Stomach smooth muscle (tissue), 2 donors: ENCODE results near the gene COL16A1.

ENCODE experiments used
- H3K27ac ChIP-seq: one replicate; pipeline ENCODE4 v1.7.0; 2013; ENCODE audit warnings: mild to moderate bottlenecking, low read length, inconsistent platforms
- H3K27me3 ChIP-seq, 2 donors: one replicate each; pipeline ENCODE4 v1.7.0; 2013; ENCODE audit warnings: low read length in 2 of 2; ENCODE audit not compliant: insufficient read depth in 2 of 2, control insufficient read depth in 1 of 2
- H3K36me3 ChIP-seq, 2 donors: one replicate each; pipeline ENCODE4 v1.7.0; 2013; ENCODE audit warnings: low read length in 2 of 2; ENCODE audit not compliant: control insufficient read depth in 2 of 2, insufficient read depth in 2 of 2
- H3K4me1 ChIP-seq: one replicate; pipeline ENCODE4 v1.7.0; 2013; ENCODE audit warnings: low read length; ENCODE audit not compliant: control insufficient read depth, insufficient read depth
- H3K4me3 ChIP-seq, 2 donors: one replicate each; pipeline ENCODE4 v1.7.0; 2013; ENCODE audit warnings: low read length in 2 of 2
- H3K9ac ChIP-seq, 2 donors: one replicate each; pipeline ENCODE4 v1.7.0; 2013; ENCODE audit warnings: low read length in 2 of 2, mild to moderate bottlenecking in 1 of 2
- H3K9me3 ChIP-seq, 2 donors: one replicate each; pipeline ENCODE4 v1.7.0; 2013; ENCODE audit warnings: low read length in 2 of 2; ENCODE audit not compliant: control insufficient read depth in 2 of 2
- donor health status: healthy.
- donor health status: Pancreatic carcinoma.

COL16A1 gene

DNA sequence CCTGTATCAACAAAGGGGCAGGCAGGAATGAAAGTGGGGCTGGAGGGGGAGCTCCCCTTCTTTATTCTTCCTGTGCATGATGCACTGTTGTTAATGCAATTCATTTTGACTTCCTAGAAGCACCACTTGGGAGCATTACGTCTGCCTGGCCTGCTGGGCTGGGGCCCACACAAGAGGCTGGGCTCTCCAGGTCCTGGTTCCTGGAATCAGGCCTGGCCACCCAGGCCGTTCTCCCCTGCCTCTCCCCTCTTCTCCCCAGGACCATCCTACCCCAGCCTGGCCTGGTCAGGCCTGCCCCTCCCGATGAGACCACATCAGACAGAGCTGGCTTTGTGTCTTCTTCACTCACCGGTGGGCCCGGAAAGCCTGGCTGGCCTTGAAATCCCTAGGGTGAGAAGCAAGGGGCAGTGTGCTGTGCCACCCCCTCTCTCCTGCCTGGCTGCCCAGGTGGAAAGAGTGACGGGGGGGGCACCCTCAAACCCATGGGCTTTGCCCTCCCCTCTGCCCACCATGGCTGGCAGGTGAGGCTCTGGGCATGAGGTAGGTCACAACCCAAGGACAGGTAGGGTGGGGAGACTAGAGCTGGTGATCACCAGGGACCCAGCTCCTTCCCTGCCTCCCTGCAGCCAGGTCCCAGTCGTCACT is 38.5 kb downstream of the COL16A1 start:
- Histone ChIP-seq H3K9ac (no peak overlapping the region), H3K27ac (no peak overlapping the region), H3K27me3 (no peaks in the 10 kb centered on the region), H3K4me3 (no peak overlapping the region), H3K4me1 (peaks cover 53% of the 10 kb centered on the region), H3K9me3 (no peaks in the 10 kb centered on the region), H3K36me3 (peaks cover 3 to 15% of the 10 kb centered on the region in 2 donors)

- H3K36me3 ChIP-seq: peaks cover 7 to 17% of the 10 kb centered on the region in 2 donors
- no peak overlapping the region for H3K27ac ChIP-seq
- no peak overlapping the region for H3K4me3 ChIP-seq
- H3K4me1 ChIP-seq: peaks cover 44% of the 10 kb centered on the region
- no peaks in the 10 kb centered on the region for H3K27me3 ChIP-seq
- no peaks in the 10 kb centered on the region for H3K9me3 ChIP-seq
- H3K9ac ChIP-seq: no peak overlapping the region
Observed at GRCh38 chr1:31664528-31664927, 39.3 kb downstream of the COL16A1 start.

DNA sequence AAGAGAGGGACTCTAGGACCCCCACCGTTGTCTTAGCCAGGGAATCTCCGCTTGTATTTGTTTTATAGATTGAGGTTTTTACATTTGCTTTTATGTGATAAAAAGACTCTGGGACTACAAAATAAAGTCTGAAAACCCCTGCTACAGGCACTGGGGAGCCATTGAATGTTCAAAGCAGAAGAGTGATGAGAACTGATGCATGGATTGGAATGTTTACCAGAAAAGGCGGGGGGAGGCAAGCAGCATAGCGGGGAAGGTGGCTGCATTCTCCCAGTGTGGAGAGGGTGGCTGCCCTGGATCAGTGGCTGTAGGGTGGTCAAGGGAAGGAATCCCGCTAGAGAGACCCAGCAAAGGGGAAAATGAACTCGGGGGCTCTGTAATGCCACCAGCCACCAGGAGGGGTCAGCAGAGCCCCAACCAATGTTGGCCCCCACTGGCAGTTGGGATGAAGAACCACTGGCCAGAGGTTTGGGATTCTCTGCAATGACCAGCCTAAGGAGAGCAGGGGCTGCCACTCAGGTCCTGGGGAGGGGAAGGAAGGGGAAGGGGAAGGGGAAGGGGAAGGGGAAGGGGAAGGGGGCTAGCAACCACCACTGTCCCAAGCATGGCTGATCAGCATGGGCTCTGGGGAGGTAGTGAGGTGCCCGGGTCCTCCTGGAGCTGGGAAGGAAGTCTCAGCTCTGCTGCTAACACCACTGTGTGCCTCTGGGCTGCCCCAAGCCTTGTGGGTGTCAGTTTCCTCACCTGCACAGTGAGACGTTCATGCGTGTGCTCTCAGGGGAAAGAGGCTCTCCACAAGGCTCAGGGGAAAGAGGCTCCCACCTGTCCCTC is 40.0 kb downstream of the COL16A1 start:
- Histone ChIP-seq H3K27ac (no peak overlapping the region), H3K4me3 (no peak overlapping the region), H3K4me1 (peaks cover 38% of the 10 kb centered on the region), H3K36me3 (peaks cover 7 to 19% of the 10 kb centered on the region in 2 donors), H3K9me3 (no peaks in the 10 kb centered on the region), H3K27me3 (no peaks in the 10 kb centered on the region), H3K9ac (no peak overlapping the region)

DNA sequence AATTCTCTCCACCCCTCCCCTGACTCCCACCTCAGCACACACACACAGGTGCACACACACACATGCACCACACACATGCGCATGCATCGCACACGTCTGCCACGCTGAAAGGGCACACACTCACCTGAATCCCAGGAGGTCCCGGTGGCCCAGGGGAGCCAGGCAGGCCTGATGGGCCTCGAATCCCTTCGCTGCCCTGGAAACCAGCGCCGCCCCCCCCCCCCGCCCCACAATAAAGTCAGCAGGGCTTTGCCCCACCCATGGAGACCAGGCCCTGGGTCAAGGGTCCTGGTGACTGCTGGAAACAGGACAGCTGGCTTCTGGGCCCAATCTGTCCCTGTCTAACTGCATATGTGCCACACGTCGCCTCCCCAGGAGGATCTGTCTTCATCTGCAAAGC is 41.4 kb downstream of the COL16A1 start:
- Histone ChIP-seq H3K9ac (no peak overlapping the region), H3K9me3 (no peaks in the 10 kb centered on the region), H3K36me3 (peaks cover 17 to 27% of the 10 kb centered on the region in 2 donors), H3K27me3 (no peaks in the 10 kb centered on the region), H3K4me1 (peaks cover 28% of the 10 kb centered on the region), H3K4me3 (no peak overlapping the region), H3K27ac (no peak overlapping the region)

- no peak overlapping the region for H3K27ac ChIP-seq
- peaks cover 22% of the 10 kb centered on the region for H3K4me1 ChIP-seq
- peaks cover 17 to 29% of the 10 kb centered on the region in 2 donors for H3K36me3 ChIP-seq
Observed at GRCh38 chr1:31661856-31662255, 42.0 kb downstream of the COL16A1 start.

GRCh38 chr1:31660871-31661455 is 42.9 kb downstream of the COL16A1 start:
- no peak overlapping the region for H3K9ac ChIP-seq
- peaks cover 21 to 34% of the 10 kb centered on the region in 2 donors for H3K36me3 ChIP-seq

More at GRCh38 chr1:31661856-31662255, 42.0 kb downstream of the COL16A1 start:
- Histone ChIP-seq H3K9ac (no peak overlapping the region), H3K9me3 (no peaks in the 10 kb centered on the region), H3K27me3 (no peaks in the 10 kb centered on the region), H3K4me3 (no peak overlapping the region)

DNA sequence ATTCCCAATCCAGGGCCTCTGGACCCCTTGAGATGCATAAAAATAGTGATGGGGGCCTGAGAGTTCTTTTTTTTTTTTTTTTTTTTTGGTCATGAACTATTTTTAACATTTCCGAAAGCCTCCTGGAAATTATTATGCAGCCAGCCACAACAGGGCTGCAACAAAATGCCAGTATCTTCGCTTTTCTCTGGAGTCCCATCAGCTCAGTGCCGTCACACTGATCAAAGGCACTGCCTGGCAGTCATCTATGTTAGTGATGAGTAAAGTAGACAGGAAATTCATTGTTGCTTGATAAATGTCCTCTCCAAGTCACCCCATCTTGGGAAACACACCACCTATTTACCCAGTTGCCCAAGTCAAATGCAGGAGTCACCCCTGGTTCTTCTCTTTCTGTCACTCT is 43.9 kb downstream of the COL16A1 start:
- H3K9ac ChIP-seq: no peak overlapping the region
- H3K27ac ChIP-seq: no peak overlapping the region
- H3K9me3 ChIP-seq: no peaks in the 10 kb centered on the region
- H3K36me3 ChIP-seq: peaks cover 24 to 38% of the 10 kb centered on the region in 2 donors
- H3K4me3 ChIP-seq: no peak overlapping the region
- peaks cover 6% of the 10 kb centered on the region for H3K4me1 ChIP-seq
- H3K27me3 ChIP-seq: no peaks in the 10 kb centered on the region

More at GRCh38 chr1:31660871-31661455, 42.9 kb downstream of the COL16A1 start:
- peaks cover 13% of the 10 kb centered on the region for H3K4me1 ChIP-seq
- no peaks in the 10 kb centered on the region for H3K27me3 ChIP-seq
- no peak overlapping the region for H3K27ac ChIP-seq
- no peak overlapping the region for H3K4me3 ChIP-seq
- no peaks in the 10 kb centered on the region for H3K9me3 ChIP-seq

DNA sequence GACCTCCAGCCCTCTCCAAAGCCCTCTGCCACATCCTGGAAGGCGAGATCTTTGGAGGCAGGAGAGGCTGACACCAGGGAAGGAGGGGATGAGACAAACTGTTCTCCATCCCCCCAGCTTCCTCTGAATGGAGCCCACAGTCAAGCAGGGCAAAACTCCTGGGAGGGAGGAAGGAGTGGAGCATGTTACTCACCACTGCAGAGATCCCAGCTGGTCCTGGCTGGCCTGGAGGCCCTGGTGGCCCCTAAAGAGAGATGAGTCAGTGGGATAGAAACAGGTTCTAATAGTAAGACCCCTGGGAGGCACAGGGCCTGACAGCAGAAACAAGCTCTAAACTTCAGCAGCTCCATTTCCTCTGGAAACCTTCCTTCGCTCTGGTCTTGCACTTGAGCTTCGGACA is 45.1 kb downstream of the COL16A1 start:
- Histone ChIP-seq H3K4me1 (no peaks in the 10 kb centered on the region), H3K9ac (no peak overlapping the region), H3K36me3 (peaks cover 22 to 45% of the 10 kb centered on the region in 2 donors), H3K27me3 (no peaks in the 10 kb centered on the region), H3K9me3 (no peaks in the 10 kb centered on the region), H3K4me3 (no peak overlapping the region), H3K27ac (no peak overlapping the region)

DNA sequence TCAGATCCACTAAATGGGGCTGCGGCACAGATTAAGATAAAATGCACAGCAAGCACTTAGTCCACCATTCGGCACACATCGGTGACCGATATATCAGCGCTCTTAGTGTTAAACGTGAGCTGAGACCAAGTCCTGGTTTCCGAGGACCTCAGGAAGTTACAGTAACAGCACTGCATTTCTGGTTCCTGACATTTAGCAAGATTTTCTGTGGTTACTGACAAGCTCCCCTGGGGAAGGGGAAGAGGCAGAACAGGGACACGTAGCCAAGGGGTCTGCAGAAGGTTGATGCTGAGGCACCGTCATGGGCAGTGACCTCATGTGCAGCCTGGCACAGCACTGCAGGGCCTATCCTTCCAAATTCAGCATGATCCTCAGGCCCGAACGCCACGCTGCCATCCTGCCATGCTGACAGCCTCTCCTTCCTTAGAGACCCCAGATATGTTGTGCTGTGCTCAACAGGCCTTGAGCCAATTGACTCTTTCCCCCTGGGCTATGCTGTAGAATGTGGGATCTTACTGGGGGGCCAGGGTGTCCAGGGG is 45.8 kb downstream of the COL16A1 start:
- H3K4me1 ChIP-seq: no peaks in the 10 kb centered on the region
- no peaks in the 10 kb centered on the region for H3K9me3 ChIP-seq
- no peak overlapping the region for H3K27ac ChIP-seq
- no peak overlapping the region for H3K4me3 ChIP-seq
- H3K27me3 ChIP-seq: no peaks in the 10 kb centered on the region
- no peak overlapping the region for H3K9ac ChIP-seq
- H3K36me3 ChIP-seq: peaks cover 25 to 49% of the 10 kb centered on the region in 2 donors

GRCh38 chr1:31657020-31657804 is 46.6 kb downstream of the COL16A1 start:
- Histone ChIP-seq H3K27ac (no peak overlapping the region), H3K4me3 (no peak overlapping the region), H3K4me1 (no peaks in the 10 kb centered on the region), H3K27me3 (no peaks in the 10 kb centered on the region), H3K9ac (no peak overlapping the region), H3K9me3 (no peaks in the 10 kb centered on the region), H3K36me3 (peaks cover 28 to 51% of the 10 kb centered on the region in 2 donors)
